ENCODE results near the gene STRN.
A peak's percentile ranks its signal among the peaks of the same experiment; 100 is the strongest.
"Not testable (repeated sequence)": the region's sequence is repeated elsewhere in the genome, so short reads cannot be mapped to it uniquely, and the experiment has no call there.

The STRN gene

DNA sequence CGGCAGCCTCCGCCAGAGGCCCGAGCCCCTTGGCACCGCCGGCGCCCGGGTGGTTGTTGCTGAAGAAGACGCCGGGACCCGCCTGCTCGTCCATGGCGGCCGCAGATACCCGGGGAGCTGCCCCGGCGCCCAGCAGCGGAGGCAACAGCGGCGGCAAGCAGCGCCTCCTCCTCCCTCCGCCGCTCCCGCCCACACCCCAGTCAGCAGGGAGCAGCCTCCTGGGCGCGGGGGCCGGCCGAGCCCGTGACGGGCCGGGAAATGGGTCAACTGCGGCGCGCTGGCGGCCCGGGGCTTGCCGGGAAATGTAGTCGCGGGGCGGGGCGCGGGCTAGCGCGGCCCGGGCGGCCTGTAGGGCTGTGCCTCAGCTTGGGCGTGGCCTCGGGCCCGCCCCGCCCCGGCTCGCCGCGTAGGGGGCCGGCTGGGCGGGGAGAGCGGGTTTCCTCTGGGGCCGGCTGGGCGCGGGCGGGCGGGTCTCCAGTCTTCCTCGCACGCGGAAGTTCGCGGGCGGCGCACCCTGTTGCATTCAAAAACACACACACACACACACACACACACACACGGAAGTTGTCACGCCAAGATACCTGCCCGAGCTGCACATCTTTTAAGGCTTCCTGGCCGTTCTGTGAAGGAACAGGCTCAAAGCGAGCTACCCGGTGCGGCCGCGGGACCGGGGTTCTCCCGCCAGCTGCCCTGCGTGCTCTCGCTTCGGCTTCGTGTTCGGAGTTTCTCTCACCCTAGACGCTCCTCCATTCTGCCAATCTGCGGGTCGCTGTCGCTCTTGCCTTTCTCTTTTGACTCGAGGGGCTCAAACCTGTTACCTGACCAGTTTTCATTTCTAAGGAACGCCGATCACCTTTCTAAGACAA lies at the start of gene STRN:
TSS of gene STRN (minus strand) at position 167 of the 866 bp plus-strand sequence. CDS start at position 94, 73 bp downstream.
- peak; percentile 96 for DNase-seq (ENCODE audit: low spot score)

GRCh38 chr2:37013315-37013641 lies 46.9 kb upstream of the STRN start:
- no peak for DNase-seq (ENCODE audit: low spot score)

GRCh38 chr2:37011130-37011529 lies 44.8 kb upstream of the STRN start:
- no peak for DNase-seq (ENCODE audit: low spot score)

DNA sequence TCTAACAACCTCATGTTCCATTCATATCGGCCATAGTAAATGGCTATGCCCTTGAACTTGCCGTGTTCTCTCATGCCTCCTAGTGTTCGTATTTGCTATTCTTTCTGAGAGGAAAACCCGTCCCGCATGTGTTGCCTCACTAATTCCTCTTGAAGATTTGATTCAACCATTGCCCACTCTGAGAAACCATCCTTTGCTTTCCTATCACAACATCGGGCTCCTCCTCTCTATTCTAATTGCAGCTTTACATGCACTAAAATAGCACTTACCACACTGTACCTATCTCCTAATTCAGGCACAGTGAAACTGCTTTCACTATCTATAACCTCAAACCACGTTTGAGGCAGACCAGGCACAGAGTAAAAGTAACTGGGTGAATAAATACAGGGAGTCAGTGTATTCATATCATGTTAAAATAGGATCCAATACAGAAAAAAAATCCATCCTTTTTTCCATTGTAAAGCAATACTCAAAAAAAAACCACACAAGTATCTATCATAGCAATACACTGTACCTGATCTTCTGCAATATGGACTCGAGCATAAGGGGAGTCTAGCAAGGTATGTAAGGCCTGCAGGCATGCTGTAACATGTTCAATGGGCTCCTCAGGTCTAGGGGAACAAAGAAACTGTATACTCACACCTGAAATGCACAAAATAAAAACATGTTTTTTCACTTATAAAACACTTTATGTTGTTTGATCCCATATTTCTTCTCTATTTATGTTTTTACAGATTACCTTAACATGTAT lies 39.0 kb upstream of the STRN start:
- DNase-seq (ENCODE audit: low spot score), result peak; percentile 61

DNA sequence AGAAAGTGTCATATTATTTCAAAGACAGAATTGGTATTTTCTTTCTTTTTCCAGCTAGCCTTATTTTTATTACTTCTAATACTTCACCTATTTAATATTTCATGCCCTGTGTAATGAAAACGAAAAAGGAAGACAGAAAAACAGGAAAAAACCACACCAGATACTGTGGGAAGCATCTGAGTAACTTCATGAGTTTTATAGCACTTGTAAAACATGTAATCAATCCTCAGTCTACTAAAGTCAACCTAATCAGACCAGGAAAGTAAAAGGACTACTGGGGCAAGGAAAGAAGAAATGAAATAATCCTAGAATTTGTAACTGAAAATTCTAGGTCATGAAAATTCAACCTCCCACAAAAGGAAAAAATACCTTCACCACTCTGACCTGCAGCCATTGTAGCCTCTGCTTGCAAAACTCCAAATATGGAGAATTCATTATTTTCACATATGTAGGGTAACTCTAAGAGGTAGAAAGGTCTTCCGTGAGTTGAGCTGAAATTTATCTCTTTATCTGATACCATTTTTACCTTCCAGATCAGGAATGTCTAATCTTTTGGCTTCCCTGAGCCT lies 34.7 kb upstream of the STRN start:
- DNase-seq (ENCODE audit: low spot score), result no peak

GRCh38 chr2:37000318-37000717 lies 34.0 kb upstream of the STRN start:
- no peak for DNase-seq (ENCODE audit: low spot score)

- not testable (repeated sequence) for DNase-seq (ENCODE audit: low spot score)
Observed at GRCh38 chr2:36999416-36999815, 33.1 kb upstream of the STRN start.

DNA sequence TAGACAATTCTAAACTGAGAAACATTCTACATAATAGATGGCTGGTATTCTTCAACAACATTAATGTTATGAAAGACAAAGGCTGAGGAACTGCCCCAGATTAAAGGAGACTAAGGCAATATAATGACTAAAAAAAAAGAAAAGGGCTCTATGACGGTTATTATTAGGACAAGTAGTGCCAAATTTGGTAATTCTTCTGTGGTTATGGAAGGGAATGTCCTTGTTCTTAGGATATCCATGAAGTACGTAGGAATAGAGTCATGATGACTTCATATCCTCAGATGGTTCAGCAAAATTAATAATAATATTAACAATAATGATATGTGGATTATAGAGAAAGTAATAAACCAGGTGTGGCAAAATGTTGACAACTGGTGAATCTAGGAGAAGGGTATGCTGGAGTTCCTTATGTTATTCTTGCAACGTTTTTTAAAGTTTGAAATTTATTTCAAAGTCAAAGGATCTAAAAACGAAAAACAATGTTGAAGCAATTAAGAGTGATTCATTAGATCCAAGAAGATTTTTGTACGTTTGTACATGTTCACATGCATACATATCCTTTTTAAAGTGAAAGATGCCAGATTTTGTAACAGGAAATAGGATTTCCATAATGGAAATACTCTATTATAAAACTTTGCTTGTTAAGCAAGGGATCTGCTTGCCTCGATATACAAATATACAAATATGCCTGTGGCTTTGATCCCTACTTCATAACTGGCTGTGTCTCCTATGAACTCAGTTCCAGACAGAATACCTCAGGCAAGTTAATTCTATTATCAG lies 27.7 kb upstream of the STRN start:
- DNase-seq (ENCODE audit: low spot score), result no peak

DNA sequence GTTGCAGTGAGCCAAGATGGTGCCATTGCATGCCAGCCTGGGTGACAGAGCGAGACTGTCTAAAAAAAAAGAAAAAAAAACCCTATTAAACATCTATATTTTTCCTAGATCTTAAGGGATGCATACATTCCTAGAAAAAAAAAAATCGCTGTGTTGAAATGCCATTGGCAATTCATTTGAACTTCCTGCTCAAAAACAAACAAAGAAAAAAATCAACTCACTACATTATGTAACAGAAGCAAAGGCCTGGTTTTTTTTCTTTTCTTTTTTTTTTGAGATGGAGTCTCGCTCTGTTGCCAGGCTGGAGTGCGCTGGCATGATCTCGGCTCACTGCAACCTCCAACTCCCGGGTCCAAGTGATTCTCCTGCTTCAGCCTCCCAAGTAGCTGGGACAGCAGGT lies 21.7 kb upstream of the STRN start:
- no peak for DNase-seq (ENCODE audit: low spot score)

GRCh38 chr2:36982467-36982866 lies 16.1 kb upstream of the STRN start:
- DNase-seq (ENCODE audit: low spot score), result no peak

DNA sequence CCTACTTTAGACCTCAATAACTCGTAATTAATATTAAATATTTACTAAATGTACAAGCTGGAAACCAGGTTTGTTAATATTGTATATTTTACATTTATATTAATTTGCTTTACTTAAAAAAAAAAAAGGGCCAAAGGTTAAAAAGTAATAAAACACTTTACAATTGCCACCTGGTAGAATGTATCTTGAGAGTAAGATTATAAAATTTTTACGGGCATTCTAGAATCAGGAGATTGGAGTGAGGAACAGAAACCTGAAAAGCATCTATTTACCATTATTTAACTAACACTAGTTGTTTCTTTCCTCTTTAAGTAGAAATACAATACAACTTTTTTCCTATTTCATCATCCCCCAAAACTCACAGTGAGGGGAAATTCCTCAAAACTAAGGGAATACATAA lies 15.6 kb upstream of the STRN start:
- DNase-seq (ENCODE audit: low spot score), result no peak

DNA sequence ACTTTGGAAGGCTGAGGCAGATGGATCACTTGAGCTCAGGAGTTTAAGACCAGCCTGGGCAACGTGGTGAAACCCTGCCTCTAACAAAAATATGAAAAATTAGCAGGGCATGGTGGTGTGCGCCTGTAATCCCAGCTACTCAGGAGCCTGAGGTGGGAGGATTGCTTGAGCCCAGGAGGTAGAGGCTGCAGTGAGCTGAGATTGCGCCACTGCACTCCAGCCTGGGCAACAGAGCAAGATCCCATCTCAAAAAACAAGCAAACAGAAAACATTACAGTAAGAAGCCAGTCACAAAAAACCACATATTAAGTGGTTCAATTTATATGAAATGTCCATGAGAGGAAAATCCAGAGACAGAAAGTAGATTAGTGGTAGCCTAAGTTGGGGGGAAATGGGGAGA lies 12.7 kb upstream of the STRN start:
- DNase-seq (ENCODE audit: low spot score), result not testable (repeated sequence)

- DNase-seq (ENCODE audit: low spot score), result no peak
Observed at GRCh38 chr2:36976065-36976464, 9.7 kb upstream of the STRN start.

DNA sequence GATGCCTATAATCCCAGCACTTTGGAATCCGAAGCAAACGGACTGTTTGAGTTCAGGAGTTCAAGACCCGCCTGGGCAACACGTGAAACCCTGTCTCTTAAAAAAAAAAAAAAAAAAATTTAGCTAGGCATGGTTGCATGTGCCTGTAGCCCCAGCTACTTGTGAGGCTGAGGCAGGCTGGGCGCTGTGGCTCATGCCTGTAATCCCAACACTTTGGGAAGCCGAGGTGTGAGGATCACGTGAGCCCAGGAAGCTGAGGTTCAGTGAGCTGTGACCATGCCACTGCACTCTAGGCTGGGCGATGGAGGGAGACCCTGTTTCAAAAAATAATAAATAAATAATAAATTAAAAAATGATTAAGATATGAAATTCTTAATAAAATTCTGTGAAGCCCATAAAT lies 9.0 kb upstream of the STRN start:
- DNase-seq (ENCODE audit: low spot score), result no peak

- DNase-seq (ENCODE audit: low spot score), result no peak
Observed at GRCh38 chr2:36973320-36973719, 7.0 kb upstream of the STRN start.

GRCh38 chr2:36971990-36972389 lies 5.7 kb upstream of the STRN start:
- DNase-seq (ENCODE audit: low spot score), result no peak

- peak; percentile 18 for DNase-seq (ENCODE audit: low spot score)
Observed at GRCh38 chr2:36967236-36967876, 1.0 kb upstream of the STRN start.

GRCh38 chr2:36965751-36966369 lies 476 bp downstream of the STRN start:
- peak; percentile 32 for DNase-seq (ENCODE audit: low spot score)

DNA sequence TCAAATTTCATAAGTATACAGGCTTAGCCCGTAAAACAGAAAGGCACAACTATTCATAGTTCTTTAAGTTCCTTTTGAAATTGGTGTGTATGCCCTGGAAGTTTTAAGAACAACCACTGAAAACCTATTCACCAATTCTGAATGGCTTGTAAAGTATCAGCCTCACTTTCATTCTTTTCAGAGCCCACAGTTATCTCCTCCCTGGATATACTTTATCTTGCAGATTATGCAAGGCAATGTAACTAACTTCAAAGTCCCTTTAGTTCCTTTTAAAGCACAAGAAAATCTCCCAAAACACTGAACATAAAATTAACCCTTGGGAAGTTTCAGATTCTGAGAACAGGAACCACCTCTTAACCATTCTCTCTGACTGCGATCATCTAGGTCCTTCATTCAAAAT lies 1.1 kb downstream of the STRN start:
- DNase-seq (ENCODE audit: low spot score), result peak; percentile 28

DNA sequence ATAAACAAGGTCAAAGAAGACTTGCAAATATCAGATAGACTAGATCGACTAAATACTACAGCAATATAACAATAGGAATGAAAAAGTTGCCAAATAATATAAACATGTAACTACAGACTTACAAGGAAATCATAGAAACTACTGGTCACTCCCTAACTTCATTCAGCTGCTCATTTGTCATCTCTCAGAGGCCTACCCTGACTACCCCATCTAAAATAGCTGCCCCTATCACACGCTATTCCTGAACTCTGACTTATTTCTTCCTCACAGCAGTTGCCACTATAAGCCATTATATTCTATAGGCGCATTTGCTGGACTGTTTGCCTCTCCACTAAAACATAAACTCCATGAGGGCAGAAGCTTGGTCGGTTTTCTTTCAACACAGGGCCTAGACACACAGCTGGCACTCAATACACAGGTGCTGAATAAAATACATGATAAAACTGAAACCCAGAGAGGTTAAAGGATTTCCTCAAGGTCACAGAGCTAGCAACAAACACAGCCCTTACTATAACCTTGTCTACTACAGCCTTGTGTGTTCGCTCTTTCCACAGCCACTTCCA lies 1.8 kb downstream of the STRN start:
- no peak for DNase-seq (ENCODE audit: low spot score)

- no peak for DNase-seq (ENCODE audit: low spot score)
Observed at GRCh38 chr2:36963734-36964133, 2.6 kb downstream of the STRN start.
